CD4-positive, alpha-beta T cell (primary cell): Measurements from ENCODE around the gene MT4. TPM values are rescaled to one million over a fixed set of nuclear protein-coding genes. Genes with fewer than 3 reads are reported as not detected.

Experiments used
- ATAC-seq: fragments of 200-7000 bp; cut with Tn5 transposase; one replicate; pipeline ENCODE4 v1.10.0; 2022; ENCODE audit warnings: mild to moderate bottlenecking; ENCODE audit not compliant: poor library complexity
- CTCF ChIA-PET: fragments of 350-600 bp; sonication (Branson Sonifier 250); formaldehyde crosslinking; loops from one replicate; lab custom pipeline; 2021; ENCODE audit warnings: antibody characterized with exemption, inconsistent platforms; lab: Charles Lee
- POLR2A ChIA-PET: fragments of 350-600 bp; sonication (Branson Sonifier 250); formaldehyde crosslinking; loops from one replicate; lab custom pipeline; 2021; ENCODE audit warnings: antibody characterized with exemption, inconsistent platforms; lab: Charles Lee
- DNase-seq, 14 experiments: peaks; one replicate each; pipeline ENCODE4 v3.0.0-alpha.2; 2013 to 2020; ENCODE audit warnings: mixed read lengths in 2 of 14
- H3K27ac ChIP-seq, 2 donors: one replicate each; pipeline versions ENCODE4 v1.5.1 to v1.7.0; 2013; ENCODE audit warnings: low read length in 2 of 2, low read depth in 1 of 2, mild to moderate bottlenecking in 1 of 2
- H3K27me3 ChIP-seq, 2 experiments: 1 replicate in 1 of 2; 2 replicates in 1 of 2; pipeline versions ENCODE4 v1.6.1 to v1.7.0; 2013; ENCODE audit warnings: low read length in 2 of 2, control low read depth in 1 of 2, mild to moderate bottlenecking in 1 of 2, moderate library complexity in 1 of 2; ENCODE audit not compliant: insufficient read depth in 2 of 2, control insufficient read depth in 1 of 2
- H3K36me3 ChIP-seq: one replicate; pipeline ENCODE4 v1.6.1; 2013; ENCODE audit warnings: low read length, control low read depth; ENCODE audit not compliant: insufficient read depth
- H3K4me1 ChIP-seq: one replicate; pipeline ENCODE4 v1.6.1; 2013; ENCODE audit warnings: low read length, control low read depth; ENCODE audit not compliant: insufficient read depth
- H3K4me3 ChIP-seq: one replicate; pipeline ENCODE4 v1.5.1; 2013; ENCODE audit warnings: mild to moderate bottlenecking, low read length, moderate library complexity
- H3K9me3 ChIP-seq, 2 experiments: 1 replicate in 1 of 2; 2 replicates in 1 of 2; pipeline versions ENCODE4 v1.6.1 to v1.7.0; 2013; ENCODE audit warnings: low read length in 2 of 2, mild to moderate bottlenecking in 2 of 2, control low read depth in 1 of 2, moderate library complexity in 1 of 2; ENCODE audit not compliant: control insufficient read depth in 1 of 2, insufficient read depth in 1 of 2
- H3K27ac Mint-ChIP-seq: one replicate; pipeline ENCODE4 v1.8.0; 2020; ENCODE audit warnings: mixed read lengths
- H3K27me3 Mint-ChIP-seq: one replicate; pipeline ENCODE4 v1.8.0; 2021; ENCODE audit warnings: mixed read lengths
- H3K36me3 Mint-ChIP-seq: one replicate; pipeline ENCODE4 v1.8.0; 2021; ENCODE audit warnings: low read depth, mixed read lengths
- H3K4me1 Mint-ChIP-seq: one replicate; pipeline ENCODE4 v1.8.0; 2021; ENCODE audit warnings: low read depth, mixed read lengths
- H3K4me3 Mint-ChIP-seq: one replicate; pipeline ENCODE4 v1.8.0; 2020; ENCODE audit warnings: mild to moderate bottlenecking, mixed read lengths
- H3K9me3 Mint-ChIP-seq: one replicate; pipeline ENCODE4 v1.8.0; 2020; ENCODE audit warnings: mixed read lengths
- CTCF ChIP-seq: fragments of 200-600 bp; IDR thresholded peaks from one replicate; pipeline ENCODE4 v1.8.0; 2022; ENCODE audit warnings: antibody characterized with exemption, mild to moderate bottlenecking
- intact Hi-C, 2 experiments: fragments of 100-400 bp; cut with DNase I in 1 of 2; cut with micrococcal nuclease in 1 of 2; formaldehyde crosslinking; loops; one replicate each; pipeline versions ENCODE4 v1.15.1 to v1.9.0; 2023 to 2025; cut with DNase I, micrococcal nuclease
- total RNA-seq, 174 experiments: library from RNA in 2 of 174; stranded (reverse) in 2 of 174; gene quantifications; one replicate each; pipeline ENCODE4 v1.2.3 and lab custom pipeline; 2021 to 2026

MT4 gene
- total RNA-seq, 2 experiments from 2014 or later, result not detected

DNA sequence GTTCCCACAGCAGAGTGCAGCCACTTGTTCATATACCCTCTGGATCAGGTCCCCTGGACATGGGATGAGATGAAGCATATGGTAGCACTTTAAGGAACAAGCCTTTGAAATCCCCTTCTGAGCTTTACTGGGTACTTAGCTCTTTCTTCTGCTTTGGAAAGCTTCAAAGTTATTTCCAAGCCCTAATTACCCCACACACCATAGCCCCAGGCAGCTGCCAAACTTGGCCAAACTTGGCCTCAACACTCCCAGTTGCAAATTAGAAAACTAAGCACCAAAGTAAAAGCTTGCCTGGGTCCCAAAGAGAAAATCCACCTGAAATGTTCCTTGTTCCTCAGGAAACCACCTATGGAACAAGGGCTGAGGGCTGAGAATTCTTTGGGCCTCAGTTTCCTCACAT is 15.7 kb upstream of the MT4 start:
- Histone ChIP-seq H3K4me1 (peaks cover 15% of the 10 kb centered on the region), H3K27me3 (peaks cover 0 to 3% of the 10 kb centered on the region in 2 experiments), H3K27ac (no peak overlapping the region), H3K9me3 (no peaks in the 10 kb centered on the region), H3K36me3 (no peaks in the 10 kb centered on the region), H3K4me3 (no peak overlapping the region)
- Mint-ChIP-seq H3K4me1 (peaks cover 16% of the 10 kb centered on the region), H3K9me3 (no peaks in the 10 kb centered on the region), H3K27ac (no peak overlapping the region), H3K27me3 (peaks cover 14% of the 10 kb centered on the region), H3K4me3 (no peak overlapping the region), H3K36me3 (no peaks in the 10 kb centered on the region)
- intact Hi-C loops, result no loop called here
- POLR2A ChIA-PET, result no interaction called here
- no peak for DNase-seq
- TF ChIP-seq CTCF, result no peak
- CTCF ChIA-PET, result no interaction called here
- no peak for ATAC-seq

- Mint-ChIP-seq H3K9me3 (no peaks in the 10 kb centered on the region), H3K27me3 (peaks cover 20% of the 10 kb centered on the region), H3K27ac (no peak overlapping the region), H3K4me1 (peaks cover 16% of the 10 kb centered on the region), H3K36me3 (no peaks in the 10 kb centered on the region), H3K4me3 (no peak overlapping the region)
- ChIA-PET POLR2A (no interaction called here), CTCF (no interaction called here)
- ATAC-seq (no peak), DNase-seq (no peak)
- H3K9me3 ChIP-seq, result no peaks in the 10 kb centered on the region
- no peak overlapping the region for H3K27ac ChIP-seq
- intact Hi-C loops, result no loop called here
- peaks cover 6% of the 10 kb centered on the region in 2 experiments for H3K27me3 ChIP-seq
- H3K4me3 ChIP-seq, result no peak overlapping the region
- no peak for TF ChIP-seq CTCF
- peaks cover 15% of the 10 kb centered on the region for H3K4me1 ChIP-seq
- H3K36me3 ChIP-seq, result no peaks in the 10 kb centered on the region
Measured at GRCh38 chr16:56549744-56550385, 15.0 kb upstream of the MT4 start.

DNA sequence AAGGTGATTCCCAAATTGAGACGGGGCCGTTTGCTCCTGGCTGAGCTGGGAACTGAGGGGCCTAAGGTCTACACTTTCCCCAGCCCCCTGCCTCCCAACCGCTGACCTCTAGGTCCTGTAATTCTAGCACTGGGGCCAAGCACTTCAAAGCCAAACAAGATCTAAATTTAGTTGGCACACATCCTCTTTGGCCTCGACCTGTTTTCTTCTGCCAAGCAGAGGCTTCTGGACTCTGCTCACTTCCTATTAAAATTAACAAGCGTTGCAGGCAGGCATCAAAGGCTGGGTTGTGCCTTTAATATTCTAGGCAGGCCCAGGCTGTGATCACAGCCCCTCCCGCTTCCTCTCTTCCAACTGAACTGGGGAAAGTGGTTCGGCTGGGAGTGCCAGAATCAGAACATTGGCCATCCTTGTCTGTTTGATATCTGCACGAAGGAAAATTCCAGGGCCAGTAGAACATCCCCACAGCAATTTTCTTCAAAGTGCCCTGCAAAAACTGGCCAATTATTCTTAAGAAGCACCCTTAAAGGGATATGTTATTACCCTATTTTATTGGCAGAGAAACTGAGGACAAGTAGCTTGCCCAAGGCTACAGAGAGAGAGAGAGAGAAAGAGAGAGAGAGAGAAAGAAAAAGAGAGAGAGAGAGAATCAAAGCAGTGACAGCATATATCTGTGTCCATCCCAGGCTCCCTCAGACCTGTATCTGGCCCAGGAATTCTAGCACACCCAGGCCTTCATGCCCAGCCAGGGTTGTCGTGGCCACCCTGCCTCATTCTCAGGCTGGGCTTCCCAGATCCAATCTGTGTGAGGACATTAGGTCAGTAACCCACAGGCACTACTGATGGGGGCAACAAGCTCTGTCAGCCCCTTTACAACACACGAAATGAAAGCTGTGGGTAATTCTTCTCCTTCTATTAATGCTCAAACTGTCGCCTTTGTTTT is 12.8 kb upstream of the MT4 start:
- Mint-ChIP-seq H3K36me3 (no peaks in the 10 kb centered on the region), H3K9me3 (no peaks in the 10 kb centered on the region), H3K4me3 (no peak overlapping the region), H3K27ac (no peak overlapping the region), H3K4me1 (peaks cover 14% of the 10 kb centered on the region), H3K27me3 (peaks cover 25% of the 10 kb centered on the region)
- no peak for TF ChIP-seq CTCF
- ATAC-seq (no peak), DNase-seq (no peak)
- Histone ChIP-seq H3K27ac (no peak overlapping the region), H3K9me3 (no peaks in the 10 kb centered on the region), H3K27me3 (peaks cover 9 to 16% of the 10 kb centered on the region in 2 experiments), H3K4me1 (peaks cover 13% of the 10 kb centered on the region), H3K4me3 (no peak overlapping the region), H3K36me3 (no peaks in the 10 kb centered on the region)
- ChIA-PET POLR2A (no interaction called here), CTCF (no interaction called here)
- intact Hi-C loops, result no loop called here
